Measurements from ENCODE around the gene TANGO6. TPM values are rescaled to one million over a fixed set of nuclear protein-coding genes. Genes with fewer than 3 reads are reported as not detected.

Gene TANGO6
- total RNA-seq, 1 experiment from 2014 or later = 16.7 TPM

DNA sequence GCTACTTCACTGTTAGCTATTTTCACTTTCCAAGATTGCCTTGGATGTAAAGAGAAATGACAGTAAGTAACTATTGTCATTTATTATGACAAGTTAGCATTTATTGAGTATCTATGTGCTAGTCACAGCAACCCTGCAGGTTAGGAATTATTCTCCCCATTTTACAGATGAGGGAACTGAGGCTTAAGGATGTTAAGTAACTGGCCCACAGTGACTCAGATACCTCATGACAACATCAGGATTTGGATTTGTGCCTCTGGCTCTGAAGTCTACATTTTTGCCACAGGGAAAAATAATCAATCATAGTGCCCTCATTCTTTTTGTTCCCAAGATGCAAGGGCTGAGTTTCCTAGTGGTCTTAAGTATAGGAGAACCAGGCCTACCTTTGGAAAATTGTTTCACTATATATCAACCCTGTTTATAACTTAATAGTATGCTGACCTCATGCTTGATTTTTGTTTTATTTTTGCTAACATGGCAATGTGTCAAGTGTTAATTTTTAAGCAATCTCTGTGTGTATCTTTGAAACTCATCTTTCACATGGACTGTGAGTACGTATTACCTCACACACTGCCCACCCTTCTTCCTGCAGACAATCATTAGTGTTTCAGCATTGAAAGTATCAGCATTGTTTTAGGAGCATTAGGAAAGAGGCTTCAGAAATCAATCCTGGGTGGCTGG is 105.0 kb downstream of the TANGO6 start:
- H3K36me3 ChIP-seq (replicated peaks; ENCODE audit: control insufficient read depth, insufficient read depth, low read length) = no peaks in the 10 kb centered on the region
- H3K27me3 ChIP-seq (ENCODE audit: control insufficient read depth, insufficient read depth, low read length) = no peaks in the 10 kb centered on the region
- H3K4me3 ChIP-seq (ENCODE audit: insufficient read depth, low read depth, low read length) = no peak overlapping the region
- no peak for DNase-seq

DNA sequence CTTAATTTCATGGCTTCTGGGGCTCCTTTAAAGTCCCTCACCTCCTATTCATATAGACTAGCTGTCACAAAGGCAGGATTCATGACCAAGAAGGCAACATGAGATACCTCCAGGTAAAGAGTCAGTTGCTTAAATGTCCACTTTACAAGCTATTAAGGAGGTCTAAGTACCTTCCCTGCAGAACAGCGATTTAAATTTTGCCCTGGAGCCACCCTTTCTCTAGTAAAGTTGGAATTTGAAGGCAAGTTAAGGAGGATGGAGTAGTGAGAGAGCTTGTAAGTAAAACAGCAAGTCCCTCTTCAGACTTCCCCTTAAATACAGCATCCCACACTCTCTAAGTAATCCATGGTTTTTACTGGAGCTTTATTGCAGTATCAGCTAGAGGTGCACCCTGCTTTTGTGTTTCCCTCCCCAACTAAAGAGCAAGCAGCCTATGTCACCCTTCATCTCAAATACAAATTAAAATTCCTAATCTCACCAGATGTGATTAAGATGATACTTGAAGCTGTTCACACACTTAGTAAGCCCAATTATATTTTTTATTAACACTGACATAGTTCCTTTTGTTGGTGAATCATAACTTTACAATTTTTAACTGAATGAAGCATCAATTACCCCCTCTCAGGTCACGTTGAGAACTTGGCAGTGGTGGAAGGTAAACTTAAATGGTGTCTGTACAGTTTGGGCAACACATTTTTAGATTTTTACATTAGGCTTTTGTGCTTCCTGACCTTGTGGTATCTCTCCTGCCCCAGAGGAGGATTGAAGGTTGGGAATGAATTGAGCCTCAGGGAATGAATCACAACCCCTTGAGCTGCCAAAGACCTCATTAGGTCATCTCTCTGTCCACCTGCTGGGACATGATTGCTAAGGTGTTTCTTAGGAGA is 108.9 kb downstream of the TANGO6 start:
- no peaks in the 10 kb centered on the region for H3K27me3 ChIP-seq (ENCODE audit: control insufficient read depth, insufficient read depth, low read length)
- no peak overlapping the region for H3K4me3 ChIP-seq (ENCODE audit: insufficient read depth, low read depth, low read length)
- DNase-seq = no peak
- no peaks in the 10 kb centered on the region for H3K36me3 ChIP-seq (replicated peaks; ENCODE audit: control insufficient read depth, insufficient read depth, low read length)

GRCh38 chr16:68954911-68955635 is 111.7 kb downstream of the TANGO6 start:
- no peaks in the 10 kb centered on the region for H3K36me3 ChIP-seq (replicated peaks; ENCODE audit: control insufficient read depth, insufficient read depth, low read length)
- no peak overlapping the region for H3K4me3 ChIP-seq (ENCODE audit: insufficient read depth, low read depth, low read length)
- H3K27me3 ChIP-seq (ENCODE audit: control insufficient read depth, insufficient read depth, low read length) = no peaks in the 10 kb centered on the region

DNA sequence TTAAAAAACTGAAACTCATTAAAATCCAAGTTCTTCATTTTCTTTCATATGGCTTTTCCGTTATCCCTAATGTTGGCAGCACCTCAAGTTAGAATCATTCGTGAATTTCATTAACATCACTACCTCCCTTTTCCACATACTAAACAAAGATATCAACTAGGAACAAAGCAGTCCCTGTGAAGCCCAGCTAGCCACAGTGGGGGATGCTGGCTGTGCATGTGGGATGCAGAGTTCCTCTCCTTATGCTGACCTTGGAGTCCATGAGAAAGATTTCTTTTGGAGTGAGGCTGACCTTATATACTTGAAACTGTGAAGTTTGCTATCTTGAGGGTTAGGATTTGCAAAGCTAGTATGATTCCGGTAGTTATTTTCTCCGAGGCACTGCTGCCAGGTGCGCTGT is 117.6 kb downstream of the TANGO6 start:
- no peaks in the 10 kb centered on the region for H3K27me3 ChIP-seq (ENCODE audit: control insufficient read depth, insufficient read depth, low read length)
- H3K4me3 ChIP-seq (ENCODE audit: insufficient read depth, low read depth, low read length) = no peak overlapping the region
- H3K36me3 ChIP-seq (replicated peaks; ENCODE audit: control insufficient read depth, insufficient read depth, low read length) = no peaks in the 10 kb centered on the region
- peak; percentile 23 for DNase-seq

More at GRCh38 chr16:68954911-68955635, 111.7 kb downstream of the TANGO6 start:
- peak; percentile 46 for DNase-seq

- Histone ChIP-seq H3K27me3 (ENCODE audit: control insufficient read depth, insufficient read depth, low read length) (no peaks in the 10 kb centered on the region), H3K36me3 (replicated peaks; ENCODE audit: control insufficient read depth, insufficient read depth, low read length) (no peaks in the 10 kb centered on the region), H3K4me3 (ENCODE audit: insufficient read depth, low read depth, low read length) (no peak overlapping the region)
- DNase-seq = no peak
Observed at GRCh38 chr16:68961778-68962402, 118.6 kb downstream of the TANGO6 start.

DNA sequence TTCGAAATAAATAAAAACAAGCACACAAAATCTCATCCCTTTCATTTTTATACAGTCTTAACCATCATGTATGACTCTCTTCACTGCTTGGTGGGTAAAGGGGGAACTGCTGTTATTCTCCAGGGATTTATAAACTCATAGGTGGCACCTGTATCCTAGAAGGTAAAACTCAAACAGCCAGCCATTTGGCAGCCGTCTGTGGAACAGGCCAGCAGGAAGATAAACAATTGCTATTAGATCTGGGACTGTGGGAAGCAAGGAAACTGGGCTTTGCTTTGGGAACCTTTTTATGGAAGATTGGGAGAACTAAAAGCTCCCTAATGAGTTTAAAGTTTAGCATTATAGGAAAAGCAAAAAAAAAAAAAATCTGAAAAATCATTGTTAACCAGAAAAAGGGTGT is 126.0 kb downstream of the TANGO6 start:
- Histone ChIP-seq H3K36me3 (replicated peaks; ENCODE audit: control insufficient read depth, insufficient read depth, low read length) (no peaks in the 10 kb centered on the region), H3K27me3 (ENCODE audit: control insufficient read depth, insufficient read depth, low read length) (no peaks in the 10 kb centered on the region), H3K4me3 (ENCODE audit: insufficient read depth, low read depth, low read length) (no peak overlapping the region)
- DNase-seq = no peak

DNA sequence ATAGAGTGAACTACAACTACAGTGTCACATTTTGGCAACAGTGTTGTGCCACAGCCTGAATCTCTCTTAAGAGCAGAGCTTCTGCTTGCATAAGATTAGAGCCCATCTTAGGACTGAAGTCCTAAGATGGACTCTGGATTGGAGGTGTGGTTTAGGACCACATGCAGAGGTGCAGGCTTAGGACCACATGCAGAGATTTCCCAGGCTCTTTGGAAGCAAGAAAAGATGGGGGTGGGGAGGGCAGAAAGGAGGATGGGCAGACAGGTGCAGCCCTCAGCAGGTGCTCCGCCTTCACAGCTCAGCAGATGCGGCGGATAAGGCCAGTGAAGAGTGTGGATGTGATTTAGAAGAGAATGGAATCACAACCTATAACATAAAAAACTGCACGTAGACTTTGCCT is 128.7 kb downstream of the TANGO6 start:
- Histone ChIP-seq H3K36me3 (replicated peaks; ENCODE audit: control insufficient read depth, insufficient read depth, low read length) (peaks cover 1% of the 10 kb centered on the region; the same call in 1 of the 2 replicates), H3K27me3 (ENCODE audit: control insufficient read depth, insufficient read depth, low read length) (no peaks in the 10 kb centered on the region), H3K4me3 (ENCODE audit: insufficient read depth, low read depth, low read length) (no peak overlapping the region)
- peak; percentile 71 for DNase-seq

DNA sequence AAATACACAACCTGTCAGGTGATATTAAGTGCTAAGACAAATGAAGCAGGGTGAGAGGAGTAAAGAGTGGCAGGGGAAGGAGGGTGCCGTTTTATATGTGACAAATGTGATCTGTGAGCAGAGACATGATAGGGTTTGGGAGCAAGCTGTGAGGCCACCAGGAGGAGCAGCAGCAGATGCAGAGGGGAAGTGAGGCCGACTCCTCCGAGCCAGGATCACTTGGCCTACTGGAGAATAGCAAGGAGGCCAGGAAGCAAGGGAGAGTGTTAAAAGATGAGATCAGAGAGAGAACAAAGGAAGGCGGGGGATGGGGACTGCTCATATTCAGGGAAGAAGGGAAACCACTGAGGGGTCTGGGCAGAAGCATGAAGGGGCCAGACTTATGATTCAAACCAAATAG is 129.4 kb downstream of the TANGO6 start:
- Histone ChIP-seq H3K36me3 (replicated peaks; ENCODE audit: control insufficient read depth, insufficient read depth, low read length) (peaks cover 1% of the 10 kb centered on the region; the same call in 1 of the 2 replicates), H3K4me3 (ENCODE audit: insufficient read depth, low read depth, low read length) (no peak overlapping the region), H3K27me3 (ENCODE audit: control insufficient read depth, insufficient read depth, low read length) (no peaks in the 10 kb centered on the region)
- DNase-seq = peak; percentile 62

DNA sequence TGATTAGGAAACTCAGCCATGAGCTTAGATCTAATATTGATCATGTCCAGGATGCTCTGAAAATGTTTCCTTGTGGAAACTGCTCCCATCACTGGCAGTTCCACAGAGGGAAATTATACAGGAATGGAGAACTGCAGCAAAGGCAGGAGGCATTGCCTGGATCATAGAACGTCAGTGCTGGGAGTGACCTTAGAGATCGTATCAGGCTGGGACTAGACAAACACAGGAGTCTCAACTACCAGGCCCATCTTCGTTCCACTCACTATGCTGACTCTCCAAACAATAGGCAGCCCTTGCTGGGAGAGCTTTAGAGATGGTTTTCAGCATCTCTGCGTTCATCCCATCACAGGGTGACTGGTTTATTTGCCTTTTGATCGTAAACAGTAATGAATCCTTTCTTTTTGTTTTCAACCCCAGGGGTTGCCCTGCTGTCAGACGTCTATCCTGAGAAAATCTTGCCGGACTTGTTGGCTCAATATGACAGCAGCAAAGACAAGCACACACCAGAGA is 130.3 kb downstream of the TANGO6 start:
- no peak for DNase-seq
- Histone ChIP-seq H3K4me3 (ENCODE audit: insufficient read depth, low read depth, low read length) (no peak overlapping the region), H3K27me3 (ENCODE audit: control insufficient read depth, insufficient read depth, low read length) (no peaks in the 10 kb centered on the region)

DNA sequence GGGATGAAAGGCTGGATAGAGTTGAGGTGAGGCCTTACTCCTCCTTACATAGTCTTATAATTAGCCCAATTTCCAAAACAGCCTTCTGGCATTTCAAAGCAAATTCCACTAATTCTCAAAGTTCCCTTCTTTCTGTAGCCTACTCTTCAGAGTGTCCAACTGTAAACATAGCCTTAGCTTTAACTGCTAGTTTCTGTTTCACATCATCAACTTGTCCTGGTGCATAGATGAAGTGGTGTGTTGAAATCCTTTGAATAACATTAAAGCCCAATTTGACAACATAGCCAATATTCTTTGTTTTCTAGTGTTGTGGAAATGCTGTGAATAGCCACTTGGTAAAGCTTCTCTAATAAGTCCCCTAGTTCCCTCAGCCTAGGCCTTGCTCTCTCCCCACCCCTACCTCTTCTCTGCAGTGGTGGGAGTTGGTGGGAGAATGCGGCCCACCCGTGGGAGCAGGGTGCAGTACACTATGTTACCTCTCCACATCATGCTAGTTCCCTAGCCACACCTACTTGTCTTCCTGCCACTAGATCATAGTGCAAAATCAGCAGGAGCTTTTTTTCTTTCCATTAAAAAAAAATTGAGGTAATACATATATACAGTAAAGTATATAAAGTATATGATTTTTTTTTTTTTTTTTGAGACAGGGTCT is 135.1 kb downstream of the TANGO6 start:
- DNase-seq = no peak
- Histone ChIP-seq H3K27me3 (ENCODE audit: control insufficient read depth, insufficient read depth, low read length) (no peaks in the 10 kb centered on the region), H3K36me3 (replicated peaks; ENCODE audit: control insufficient read depth, insufficient read depth, low read length) (peaks cover 1% of the 10 kb centered on the region; the same call in 1 of the 2 replicates), H3K4me3 (ENCODE audit: insufficient read depth, low read depth, low read length) (no peak overlapping the region)

More for the DNA sequence above, 130.3 kb downstream of the TANGO6 start:
- H3K36me3 ChIP-seq (replicated peaks; ENCODE audit: control insufficient read depth, insufficient read depth, low read length) = peaks cover 1% of the 10 kb centered on the region; the same call in 1 of the 2 replicates

- no peak for DNase-seq
- no peaks in the 10 kb centered on the region for H3K36me3 ChIP-seq (replicated peaks; ENCODE audit: control insufficient read depth, insufficient read depth, low read length)
- no peaks in the 10 kb centered on the region for H3K27me3 ChIP-seq (ENCODE audit: control insufficient read depth, insufficient read depth, low read length)
- H3K4me3 ChIP-seq (ENCODE audit: insufficient read depth, low read depth, low read length) = no peak overlapping the region
Observed at GRCh38 chr16:68980695-68981315, 137.5 kb downstream of the TANGO6 start.

- Histone ChIP-seq H3K36me3 (replicated peaks; ENCODE audit: control insufficient read depth, insufficient read depth, low read length) (no peaks in the 10 kb centered on the region), H3K4me3 (ENCODE audit: insufficient read depth, low read depth, low read length) (no peak overlapping the region), H3K27me3 (ENCODE audit: control insufficient read depth, insufficient read depth, low read length) (no peaks in the 10 kb centered on the region)
- no peak for DNase-seq
Observed at GRCh38 chr16:68981971-68982370, 138.6 kb downstream of the TANGO6 start.

DNA sequence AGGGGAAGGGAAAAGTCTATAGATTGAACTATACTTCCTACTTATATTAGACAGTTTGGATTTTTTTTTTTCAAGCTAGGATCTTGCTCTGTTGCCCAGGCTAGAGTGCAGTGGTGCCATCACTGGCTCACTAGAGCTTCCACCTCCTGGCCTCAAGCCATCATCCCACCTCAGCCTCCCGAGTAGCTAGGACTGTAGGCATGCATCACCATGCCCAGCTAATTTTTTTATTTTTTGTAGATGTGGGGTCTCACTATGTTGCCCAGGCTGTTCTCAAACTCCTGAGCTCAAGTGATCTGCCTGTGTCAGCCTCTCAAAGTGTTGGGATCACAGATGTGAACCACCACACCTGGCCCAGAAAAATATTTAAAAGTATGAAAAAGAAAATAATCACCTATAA is 141.1 kb downstream of the TANGO6 start:
- Histone ChIP-seq H3K27me3 (ENCODE audit: control insufficient read depth, insufficient read depth, low read length) (no peaks in the 10 kb centered on the region), H3K36me3 (replicated peaks; ENCODE audit: control insufficient read depth, insufficient read depth, low read length) (no peaks in the 10 kb centered on the region), H3K4me3 (ENCODE audit: insufficient read depth, low read depth, low read length) (no peak overlapping the region)
- DNase-seq = no peak

Measured in H7 (cell line).